ENCODE results near the gene ZCCHC24.

ZCCHC24 gene

DNA sequence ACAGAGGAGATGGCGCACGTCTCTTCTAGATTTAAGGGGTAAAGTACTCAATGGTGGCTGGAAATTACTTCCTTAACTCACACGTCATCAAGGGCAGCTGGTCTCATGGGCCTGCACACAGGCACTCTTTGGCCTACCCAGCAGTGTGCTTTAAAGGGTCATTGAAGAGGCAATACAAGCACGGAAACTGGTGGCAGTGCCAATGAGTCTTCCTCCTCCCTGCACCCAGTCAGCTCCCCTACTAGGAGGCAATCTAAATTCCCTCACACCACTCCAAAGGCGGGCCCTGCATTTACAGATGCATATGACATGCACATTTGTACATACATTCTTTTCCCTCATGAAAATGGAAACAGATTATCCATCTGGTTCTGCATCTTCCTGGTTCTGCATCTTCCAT, 50.8 kb downstream of the ZCCHC24 start:
- no peak for DNase-seq

DNA sequence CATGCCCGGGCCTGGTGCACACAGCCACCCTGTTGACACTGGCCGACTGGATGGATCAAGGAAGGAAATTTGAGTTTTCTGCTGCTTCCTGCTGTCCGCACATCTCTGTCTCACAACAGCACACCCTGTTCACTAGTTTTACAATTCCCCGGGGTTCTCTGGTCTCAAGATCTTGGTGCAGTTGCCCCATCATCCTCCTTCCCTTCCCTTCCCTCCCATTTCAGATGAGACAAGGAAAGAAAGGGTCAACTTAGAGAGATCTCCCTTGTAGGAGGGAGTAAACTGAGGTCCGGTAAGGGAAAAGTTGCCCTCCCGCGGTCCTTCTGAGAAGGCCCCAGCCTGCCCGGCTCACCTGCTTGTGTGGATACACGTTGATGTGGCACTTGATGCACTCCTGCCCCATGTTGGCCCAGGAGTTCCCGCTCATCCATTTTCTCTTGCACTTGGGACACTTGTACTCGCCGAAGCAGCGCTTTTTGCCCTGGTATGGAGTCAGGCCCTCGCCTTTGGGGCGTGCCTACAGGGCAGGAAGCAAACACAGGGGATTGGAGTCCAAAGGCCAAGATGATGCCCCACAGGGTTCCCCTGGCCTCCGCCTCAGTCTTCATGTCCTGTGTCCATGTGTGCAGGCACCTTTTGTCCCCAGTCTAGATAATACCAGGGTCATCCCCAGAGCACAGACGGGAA, 51.4 kb downstream of the ZCCHC24 start:
- no peak for DNase-seq

- no peak for DNase-seq
These were observed 52.1 kb downstream of the ZCCHC24 start for GRCh38 chr10:79393221-79393923.

DNA sequence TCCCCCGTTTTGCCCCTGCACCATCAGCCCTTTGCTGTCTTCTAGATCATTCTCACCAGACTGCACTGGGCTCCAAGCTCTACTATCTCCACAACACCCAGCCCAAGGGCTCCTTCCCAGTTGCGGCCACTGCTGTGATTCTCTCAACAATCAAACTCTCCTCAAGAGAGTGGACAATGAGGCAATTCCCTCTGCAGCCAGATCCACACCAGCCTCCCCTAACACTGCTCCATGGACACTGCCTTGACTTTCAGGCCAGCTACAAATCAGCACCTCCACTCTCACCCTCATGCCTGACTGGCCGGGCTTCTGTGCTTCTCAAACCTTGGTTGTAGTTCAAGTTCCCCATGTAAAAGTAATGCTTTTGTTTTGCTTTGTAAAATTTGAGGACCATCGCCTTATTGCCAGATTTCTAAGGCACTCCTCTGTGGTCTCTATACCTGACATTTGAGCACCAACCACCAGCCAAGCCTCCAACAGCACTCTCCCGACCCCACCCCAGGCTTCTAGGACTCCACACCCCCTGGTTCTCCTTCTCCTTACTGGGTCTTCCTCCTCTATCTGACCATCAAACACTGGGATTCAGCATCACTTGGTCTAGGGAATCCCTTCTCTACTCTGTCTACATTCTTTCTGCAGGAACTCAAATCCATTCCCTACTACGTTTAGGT, 52.8 kb downstream of the ZCCHC24 start:
- no peak for DNase-seq

GRCh38 chr10:79392020-79392398, 53.4 kb downstream of the ZCCHC24 start:
- DNase-seq: no peak

GRCh38 chr10:79391231-79392019, 54.0 kb downstream of the ZCCHC24 start:
- DNase-seq: no peak

GRCh38 chr10:79390551-79391229, 54.7 kb downstream of the ZCCHC24 start:
- peak; percentile 12 for DNase-seq

DNA sequence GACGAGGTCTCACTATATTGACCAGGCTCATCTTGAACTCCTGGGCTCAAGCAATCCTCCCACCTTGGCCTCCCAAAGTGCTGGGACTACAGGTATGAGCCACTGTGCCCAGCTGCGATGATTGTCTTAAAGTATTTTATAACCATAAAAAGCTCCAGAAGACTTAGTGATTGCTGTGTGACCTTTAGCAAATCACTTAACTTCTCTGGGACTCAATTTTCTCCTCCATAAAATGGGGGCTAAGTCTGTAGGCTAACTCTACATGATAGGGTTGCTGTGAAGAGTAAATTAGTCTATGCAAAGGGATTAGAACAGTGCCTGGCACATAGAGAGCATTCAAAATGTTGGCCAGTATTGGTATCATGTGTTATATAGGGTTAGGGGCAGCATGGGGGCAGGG, 55.4 kb downstream of the ZCCHC24 start:
- DNase-seq: no peak

GRCh38 chr10:79387974-79388850, 57.2 kb downstream of the ZCCHC24 start:
- peak; percentile 1 for DNase-seq

GRCh38 chr10:79387466-79387973, 57.9 kb downstream of the ZCCHC24 start:
- peak; percentile 0 for DNase-seq

DNA sequence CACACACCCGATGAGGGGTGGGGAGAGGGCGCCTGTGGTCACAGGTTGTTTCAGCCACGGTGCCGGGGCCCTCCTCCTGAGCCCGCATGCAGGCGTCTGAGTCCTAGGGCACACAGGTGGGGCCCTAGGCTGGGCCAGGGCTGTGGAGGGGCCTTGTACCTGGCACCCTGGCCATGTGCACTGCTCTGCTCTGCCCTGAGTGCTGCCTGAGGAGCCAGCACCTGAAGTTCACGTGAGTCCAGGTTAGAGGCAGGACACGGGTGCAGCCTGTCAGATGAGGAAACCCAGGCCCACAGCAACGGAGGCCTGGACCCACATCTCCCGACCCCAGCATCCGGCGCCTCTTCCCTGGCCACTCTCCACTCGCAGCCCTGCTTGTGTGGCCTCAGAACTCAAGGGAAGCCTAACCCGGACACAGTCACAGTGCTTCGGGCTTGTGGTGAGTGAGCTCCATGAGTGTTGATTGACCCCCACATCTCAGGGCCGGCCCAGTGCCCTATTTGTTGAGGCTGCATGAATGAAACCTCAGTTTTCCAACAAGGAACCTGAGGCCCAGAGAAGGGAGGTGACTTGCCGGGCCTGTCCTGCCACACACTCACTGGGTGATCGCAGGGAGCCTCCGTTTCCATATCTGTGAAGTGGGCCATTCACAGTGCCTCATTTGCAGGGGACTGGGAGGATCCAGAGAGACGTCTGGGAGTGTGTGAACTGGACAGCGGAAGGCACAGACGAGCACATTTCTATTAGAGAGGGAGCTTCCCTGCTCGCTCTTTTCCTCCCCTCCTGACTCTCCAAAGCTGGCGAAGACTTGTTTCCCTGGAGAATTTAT, 58.6 kb downstream of the ZCCHC24 start:
- peak; percentile 1 for DNase-seq

DNA sequence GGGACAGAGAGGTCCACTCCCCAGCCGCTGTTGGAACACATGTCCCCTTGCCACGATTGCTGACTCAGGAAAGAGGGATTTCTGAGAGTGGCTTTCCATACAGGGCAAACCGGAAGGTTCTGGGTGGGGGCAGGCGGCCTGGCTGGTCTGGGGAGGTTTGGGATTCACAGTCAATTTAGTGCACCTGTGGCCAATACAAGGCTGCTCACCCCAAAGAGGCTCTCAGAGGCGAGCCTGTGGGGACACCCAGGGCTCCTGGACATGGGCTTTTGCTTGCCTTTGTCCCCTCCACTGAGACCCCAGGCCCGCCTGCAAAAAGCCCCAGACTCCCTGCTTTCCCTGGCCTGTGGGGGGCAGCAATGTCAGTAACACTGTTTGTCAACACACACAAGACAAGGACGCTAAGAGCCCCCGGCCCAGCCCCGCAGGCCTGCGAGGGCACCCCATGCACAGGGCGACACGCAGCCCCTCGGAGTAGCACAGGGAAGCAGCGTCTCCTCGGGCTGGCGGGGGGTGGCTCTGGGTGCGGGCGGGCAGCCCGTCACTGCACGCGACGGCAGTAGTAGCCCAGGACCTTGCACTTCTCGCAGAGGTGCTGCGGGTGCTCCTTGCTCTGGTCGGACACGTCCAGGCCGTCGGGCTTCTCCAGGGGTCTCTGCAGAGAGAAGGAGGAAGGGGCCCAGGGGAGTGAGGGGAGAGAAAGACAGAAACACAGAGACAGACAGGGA, 59.5 kb downstream of the ZCCHC24 start:
- DNase-seq: peak; percentile 1

- DNase-seq: peak; percentile 1
These were observed 60.0 kb downstream of the ZCCHC24 start for GRCh38 chr10:79385392-79385795.

GRCh38 chr10:79384773-79385391, 60.5 kb downstream of the ZCCHC24 start:
- no peak for DNase-seq

- no peak for DNase-seq
These were observed 61.3 kb downstream of the ZCCHC24 start for GRCh38 chr10:79383974-79384606.

DNA sequence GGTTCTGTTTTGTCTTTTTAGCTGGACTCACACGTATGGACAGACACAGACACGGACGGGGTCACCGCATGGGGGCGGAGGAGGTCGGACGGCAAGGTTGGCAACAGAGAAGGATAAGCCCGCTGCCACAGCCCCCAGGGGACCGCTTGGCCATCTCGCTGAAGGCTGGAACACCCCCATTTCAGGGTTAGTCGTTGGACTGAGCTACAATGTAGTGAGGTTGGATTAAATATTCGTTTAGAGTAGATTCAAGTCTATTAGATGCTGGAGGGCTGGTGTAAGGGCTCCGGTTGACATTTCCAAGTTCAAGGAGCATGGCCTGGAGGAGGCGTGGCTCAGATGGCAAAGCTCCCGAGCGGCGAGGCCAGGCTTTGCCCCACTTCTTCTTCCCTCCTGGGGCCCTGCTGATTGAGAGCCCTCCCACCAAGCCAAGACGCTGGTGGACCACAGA, 62.9 kb downstream of the ZCCHC24 start:
- no peak for DNase-seq

GRCh38 chr10:79381804-79382221, 63.6 kb downstream of the ZCCHC24 start:
- DNase-seq: no peak

DNA sequence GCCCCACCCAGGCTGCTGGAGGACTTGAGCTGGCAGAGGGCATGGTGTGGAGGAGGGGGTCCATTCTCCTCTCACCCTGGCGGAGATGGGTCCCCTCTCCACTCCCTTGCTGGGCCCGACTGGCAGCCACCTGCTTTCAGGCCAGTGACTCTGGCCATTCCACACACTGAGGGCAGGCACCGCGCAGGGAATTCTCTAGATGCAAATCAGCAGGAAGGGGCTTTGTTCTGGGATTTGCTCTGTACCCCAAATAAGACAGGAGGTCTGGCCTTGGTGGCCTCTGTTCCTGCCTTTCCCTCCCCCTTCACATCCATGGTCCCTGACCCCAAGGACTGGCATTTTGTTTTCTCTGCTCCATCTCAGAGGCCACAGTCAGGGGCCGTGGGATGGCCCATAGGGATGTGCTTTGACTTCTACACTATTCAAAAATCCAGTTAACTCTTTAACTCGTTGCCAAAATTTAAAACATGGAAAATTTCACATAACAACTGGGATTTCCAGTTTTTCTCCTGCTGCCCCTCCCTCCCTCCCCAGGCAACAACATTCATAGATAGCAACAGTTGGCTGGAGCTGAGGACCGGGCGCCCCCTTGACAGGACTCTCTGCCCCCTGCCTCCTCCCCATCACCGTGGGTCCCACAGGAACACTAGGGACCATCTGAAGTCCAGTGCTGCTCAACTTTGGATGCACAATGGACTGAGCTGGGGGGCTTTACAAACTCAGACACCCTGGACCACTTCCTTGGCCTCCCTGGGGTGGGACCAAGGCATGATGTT, 64.3 kb downstream of the ZCCHC24 start:
- DNase-seq: no peak

Data from activated CD4-positive, alpha-beta T cell treated with anti-CD3 and anti-CD28 coated beads for 48 hours (primary cell).